Renal pelvis (tissue), 4 donors: ENCODE measurements around the gene CREB5. TPM values are rescaled to one million over a fixed set of nuclear protein-coding genes. Genes with fewer than 3 reads are reported as not detected.
"Not testable (repeated sequence)": the region's sequence is repeated elsewhere in the genome, so short reads cannot be mapped to it uniquely, and the experiment has no call there.

Experiments used
- DNase-seq: peaks from one replicate; pipeline ENCODE4 v3.0.0-alpha.2; 2013
- polyA plus RNA-seq, 3 donors: library from polyadenylated mRNA; unstranded; fragments of 120-200 nt; gene quantifications; one replicate each; pipeline ENCODE4 v1.2.1, GENCODE V29; 2013; ENCODE audit not compliant: insufficient read length in 3 of 3

Gene CREB5
- polyA plus RNA-seq, 3 donors, result 11.0 to 11.9 (median 11.6) TPM

DNA sequence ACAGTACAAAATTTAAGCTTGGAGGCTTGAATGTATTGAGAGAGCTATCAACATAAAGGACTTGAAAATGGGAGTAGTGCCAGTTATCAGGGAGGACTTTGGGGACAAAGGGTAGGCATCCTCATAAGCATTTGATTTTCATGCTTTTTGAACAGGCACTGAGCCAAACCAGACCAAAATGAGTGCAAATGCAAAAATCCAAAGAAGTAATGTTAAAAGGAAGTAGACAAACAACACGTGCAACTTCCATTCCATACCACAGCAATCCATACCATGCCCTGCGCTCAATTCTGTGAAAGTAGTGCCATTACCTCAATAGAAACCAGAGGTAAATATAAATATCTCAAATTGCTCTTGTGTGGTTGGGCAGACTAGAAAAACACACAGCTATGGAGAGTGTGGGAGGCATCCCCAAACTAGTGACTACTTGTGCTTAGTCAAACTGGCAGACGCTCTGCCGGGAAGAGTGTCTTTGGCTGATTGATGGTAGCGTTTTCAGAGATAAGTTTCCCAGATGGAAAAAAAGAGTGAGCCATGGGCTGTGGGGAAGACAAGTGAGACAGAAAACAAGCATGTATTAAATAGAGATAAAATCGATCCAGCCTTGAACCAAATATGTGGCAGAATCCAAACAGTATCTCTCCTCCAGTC lies 161.5 kb downstream of the CREB5 start:
- no peak for DNase-seq

DNA sequence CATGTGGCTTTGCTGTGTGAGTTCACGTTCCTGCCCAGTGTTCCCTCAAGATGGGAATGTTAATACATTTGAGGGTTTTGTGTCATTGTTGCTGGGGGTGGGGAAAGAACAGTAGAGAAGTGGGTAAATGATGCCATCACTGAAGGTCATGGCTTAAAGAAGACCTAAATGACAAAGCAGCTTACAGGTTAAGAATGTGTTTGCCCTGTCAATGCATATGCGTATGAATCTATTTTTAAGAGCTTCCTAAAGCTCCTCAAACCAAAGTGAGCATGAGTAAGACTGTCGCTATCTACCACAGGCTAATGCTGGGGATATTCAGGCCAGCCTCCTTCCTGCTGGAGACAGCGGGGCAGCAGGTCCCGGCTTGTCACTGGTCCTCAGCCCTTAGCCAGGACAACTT lies 162.9 kb downstream of the CREB5 start:
- DNase-seq, result no peak

DNA sequence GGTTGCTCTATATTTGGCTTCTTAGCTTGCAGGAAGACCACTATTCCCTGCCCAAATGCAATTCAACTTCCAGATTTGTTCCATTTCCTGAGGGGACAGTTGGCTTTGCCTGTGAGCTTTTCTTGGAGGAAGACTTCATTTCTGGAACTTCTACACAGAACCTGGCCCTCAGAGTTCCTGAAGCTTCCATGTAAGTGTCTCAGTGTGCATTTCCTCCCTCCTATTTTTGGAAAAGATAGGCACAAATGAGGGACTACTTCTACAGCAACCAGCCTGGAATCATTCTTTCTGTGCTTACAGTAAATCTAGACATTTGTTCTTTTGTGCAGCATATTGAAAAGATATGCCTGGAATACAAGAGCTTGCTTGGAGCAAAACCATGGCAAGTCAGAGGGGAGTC lies 164.3 kb downstream of the CREB5 start:
- DNase-seq, result no peak

- DNase-seq, result no peak
Measured at GRCh38 chr7:28579571-28579970, 167.3 kb downstream of the CREB5 start.

- no peak for DNase-seq
Measured at GRCh38 chr7:28580665-28581064, 168.3 kb downstream of the CREB5 start.

- DNase-seq, result no peak
Measured at GRCh38 chr7:28581351-28581750, 169.0 kb downstream of the CREB5 start.

GRCh38 chr7:28582226-28582625 lies 169.9 kb downstream of the CREB5 start:
- DNase-seq, result no peak

DNA sequence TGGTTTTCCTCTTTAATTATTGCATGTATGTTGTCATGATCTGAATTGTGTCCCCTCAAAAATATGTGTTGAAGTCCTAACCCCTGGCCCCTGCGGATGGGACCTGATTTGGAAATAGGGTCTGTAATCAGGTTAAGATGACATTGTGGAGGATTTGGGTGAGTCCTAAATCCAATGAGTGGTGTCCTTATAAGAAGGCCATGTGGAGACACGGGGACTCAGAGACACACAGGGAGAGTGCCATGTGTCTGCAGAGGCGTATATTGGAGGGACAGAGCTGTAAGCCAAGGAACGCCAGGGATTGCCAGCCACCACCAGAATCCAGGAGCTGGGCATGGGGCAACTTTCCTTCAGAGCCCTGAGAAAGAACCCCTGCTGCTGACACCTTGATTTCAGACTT lies 171.9 kb downstream of the CREB5 start:
- DNase-seq, result no peak

- no peak for DNase-seq
Measured at GRCh38 chr7:28586736-28587135, 174.4 kb downstream of the CREB5 start.

- DNase-seq, result no peak
Measured at GRCh38 chr7:28587211-28587610, 174.9 kb downstream of the CREB5 start.

GRCh38 chr7:28588602-28589001 lies 176.3 kb downstream of the CREB5 start:
- no peak for DNase-seq

DNA sequence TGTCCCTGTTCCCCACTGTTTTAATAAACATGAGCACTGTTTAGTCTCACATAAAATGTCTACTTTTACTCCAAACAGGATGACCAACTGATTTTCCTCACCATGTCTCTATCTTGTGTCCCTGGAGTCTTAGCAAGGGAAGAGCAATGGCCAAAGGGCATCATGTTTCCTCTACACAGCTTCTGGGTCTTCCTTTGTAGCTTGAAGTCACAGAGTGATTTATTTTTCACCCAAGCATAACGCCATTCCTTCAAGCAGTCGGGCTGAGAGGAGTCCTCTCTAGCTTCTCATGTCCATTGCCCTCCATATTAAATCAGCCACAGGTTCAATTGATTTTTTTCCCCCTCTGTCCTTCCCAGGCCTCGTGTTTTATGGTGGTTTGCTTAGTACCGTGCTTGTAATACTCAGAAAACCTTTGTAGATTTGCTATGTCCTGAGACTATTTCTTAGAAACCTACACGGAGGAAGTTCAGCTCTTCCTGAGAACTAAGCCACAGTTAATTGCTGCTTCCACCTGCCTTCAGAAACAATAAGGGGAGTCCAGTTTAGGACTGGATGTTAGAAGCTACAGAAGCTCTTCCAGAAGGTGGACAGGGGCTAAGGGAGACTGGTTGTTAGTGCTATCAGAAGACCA lies 178.8 kb downstream of the CREB5 start:
- peak; percentile 46 for DNase-seq

GRCh38 chr7:28591725-28592349 lies 179.5 kb downstream of the CREB5 start:
- peak; percentile 49 for DNase-seq

GRCh38 chr7:28592861-28593260 lies 180.5 kb downstream of the CREB5 start:
- DNase-seq, result no peak

GRCh38 chr7:28595076-28595475 lies 182.8 kb downstream of the CREB5 start:
- DNase-seq, result no peak

DNA sequence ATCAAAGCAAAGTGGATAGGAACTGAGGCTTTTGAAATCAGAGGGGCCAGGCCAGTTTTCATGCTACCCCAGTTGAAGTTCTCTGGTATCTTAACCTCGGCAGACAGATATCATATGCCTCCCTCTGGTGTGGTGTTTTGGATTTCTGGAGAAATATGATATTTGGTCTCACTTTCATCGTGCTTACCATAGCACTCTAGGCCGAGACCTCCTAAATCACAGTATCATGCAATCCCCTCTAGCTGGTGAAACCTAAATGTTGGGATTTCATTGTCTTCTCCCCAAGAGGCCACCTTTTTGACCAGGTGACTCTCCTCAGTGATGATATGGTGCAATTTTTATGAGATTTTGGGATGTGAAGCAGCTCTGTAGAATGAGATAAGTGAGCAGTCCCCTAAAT lies 183.5 kb downstream of the CREB5 start:
- no peak for DNase-seq

DNA sequence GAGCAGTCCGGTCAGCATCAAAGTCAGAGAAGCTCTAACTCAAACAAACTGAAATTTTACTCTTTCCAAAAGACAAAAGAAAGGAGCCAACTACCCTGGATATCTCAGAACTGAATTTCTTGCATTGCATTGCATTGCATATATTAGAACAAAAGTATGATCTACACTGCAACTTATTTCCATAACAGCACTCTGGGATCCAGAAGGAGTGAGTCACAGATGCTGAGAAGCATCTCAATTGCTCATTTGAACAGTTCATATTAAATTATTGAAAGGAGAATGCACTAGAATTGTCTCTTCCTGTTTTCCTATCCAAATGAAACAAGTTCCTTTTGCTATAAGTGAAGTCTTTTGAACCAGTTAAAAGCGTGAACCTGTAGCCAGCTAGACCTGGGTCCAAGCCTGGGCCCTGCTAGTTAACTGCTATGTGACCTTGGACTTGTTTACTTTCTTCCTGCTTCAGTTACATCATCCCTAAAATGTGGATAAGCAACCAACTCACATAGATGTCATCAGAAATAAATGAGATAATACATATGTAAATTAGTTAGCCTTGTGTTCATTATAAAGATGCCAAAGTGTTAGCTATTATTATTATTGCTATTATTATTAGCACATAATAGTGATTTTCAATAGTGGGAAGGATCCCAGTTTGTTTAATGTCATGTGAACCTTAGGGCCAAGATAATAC lies 184.1 kb downstream of the CREB5 start:
- DNase-seq, result no peak

DNA sequence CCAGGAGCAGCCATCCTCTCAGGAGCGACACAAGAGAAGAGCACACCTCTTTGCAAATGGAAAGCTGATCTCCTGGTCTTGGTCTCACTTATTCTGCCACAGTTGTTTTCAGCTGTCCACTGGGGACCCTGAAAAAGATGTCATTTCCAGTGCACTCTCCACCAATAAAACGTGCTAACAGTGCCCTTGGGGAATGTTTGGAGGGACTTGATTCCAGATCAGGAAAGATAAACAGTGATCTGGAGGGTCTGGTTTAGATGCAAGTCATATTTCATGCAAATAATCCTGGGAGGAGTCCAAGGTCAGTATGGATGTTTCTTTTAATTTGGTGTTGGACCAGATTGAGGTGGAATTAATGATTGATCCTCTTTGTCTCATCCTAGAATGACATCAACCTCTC lies 185.0 kb downstream of the CREB5 start:
- DNase-seq, result no peak

GRCh38 chr7:28598037-28598436 lies 185.7 kb downstream of the CREB5 start:
- DNase-seq, result not testable (repeated sequence)

GRCh38 chr7:28598586-28598985 lies 186.3 kb downstream of the CREB5 start:
- DNase-seq, result peak; percentile 28

DNA sequence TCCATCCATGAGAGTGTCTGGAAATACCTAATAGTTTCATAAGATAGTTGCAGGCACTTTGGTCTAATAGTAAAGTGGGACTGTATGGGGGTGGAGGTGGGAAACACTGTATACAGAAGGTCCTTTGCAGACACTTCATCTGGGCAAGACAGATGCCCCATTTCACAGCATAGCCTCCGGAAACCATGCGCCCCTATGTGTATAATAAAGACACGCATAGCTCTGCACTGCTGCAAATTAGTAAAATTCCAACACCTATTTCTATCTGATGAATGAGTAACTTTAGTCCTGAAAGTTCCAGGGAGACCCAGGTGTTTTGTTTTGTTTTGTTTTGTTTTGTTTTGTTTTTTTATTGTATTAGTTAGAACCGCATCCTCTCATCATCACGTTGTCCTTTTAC lies 187.1 kb downstream of the CREB5 start:
- no peak for DNase-seq

DNA sequence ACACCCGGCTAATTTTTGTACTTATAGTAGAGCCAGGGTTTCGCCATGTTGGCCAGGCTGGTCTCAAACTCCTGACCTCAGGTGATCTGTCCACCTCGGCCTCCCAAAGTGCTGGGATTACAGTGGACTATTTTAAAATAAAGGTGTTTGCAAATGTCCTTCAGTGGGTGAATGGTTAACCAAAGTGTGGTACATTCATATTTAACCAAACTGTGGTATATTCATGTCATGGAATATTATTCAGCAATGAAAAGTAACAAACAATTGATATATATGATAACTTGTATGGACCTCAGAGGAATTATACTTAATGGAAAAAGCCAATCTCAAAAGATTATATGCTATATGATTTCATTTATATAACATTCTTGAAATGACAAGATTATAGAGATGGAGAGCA lies 190.0 kb downstream of the CREB5 start:
- no peak for DNase-seq
